Tibial nerve (tissue), 4 donors: ENCODE measurements around the gene PPP6R2. TPM values are rescaled to one million over a fixed set of nuclear protein-coding genes. Genes with fewer than 3 reads are reported as not detected.
"Not testable (repeated sequence)": the region's sequence is repeated elsewhere in the genome, so short reads cannot be mapped to it uniquely, and the experiment has no call there.

Experiments used
- DNase-seq, 2 donors: peaks; one replicate each; pipeline ENCODE4 v3.0.0-alpha.2; 2019; ENCODE audit warnings: low spot score in 2 of 2
- H3K27ac ChIP-seq, 4 donors: fragments of 200-600 bp; sonication (generic) in 3 of 4; one replicate each; pipeline ENCODE4 v1.5.1; 2017 to 2019; ENCODE audit warnings: mild to moderate bottlenecking in 1 of 4
- H3K27me3 ChIP-seq, 2 donors: fragments of 200-600 bp; sonication (generic) in 1 of 2; one replicate each; pipeline versions ENCODE4 v1.5.1 to v1.6.0; 2017 to 2019
- H3K36me3 ChIP-seq, 3 donors: fragments of 200-600 bp; sonication (generic); one replicate each; pipeline ENCODE4 v1.5.1; 2018 to 2019
- H3K4me1 ChIP-seq, 4 donors: fragments of 200-600 bp; sonication (generic) in 3 of 4; one replicate each; pipeline ENCODE4 v1.5.1; 2017 to 2019
- H3K4me3 ChIP-seq, 4 donors: fragments of 200-600 bp; sonication (generic) in 3 of 4; one replicate each; pipeline ENCODE4 v1.5.1; 2017 to 2019; ENCODE audit warnings: mild to moderate bottlenecking in 1 of 4, moderate library complexity in 1 of 4
- H3K9me3 ChIP-seq, 4 donors: fragments of 200-600 bp; sonication (generic) in 3 of 4; one replicate each; pipeline ENCODE4 v1.5.1; 2017 to 2019
- EP300 ChIP-seq, 2 donors: sonication (generic); formaldehyde crosslinking; IDR thresholded peaks; one replicate each; pipeline ENCODE4 v1.6.1; 2017; ENCODE audit warnings: antibody characterized with exemption in 2 of 2, mild to moderate bottlenecking in 1 of 2
- POLR2A ChIP-seq, 2 donors: fragments of 450-650 bp; IDR thresholded peaks; one replicate each; pipeline ENCODE4 v1.6.1; 2017; ENCODE audit warnings: antibody characterized with exemption in 2 of 2, mild to moderate bottlenecking in 2 of 2, moderate library complexity in 2 of 2
- WGBS, 2 donors: methylation state at CpG; one replicate each; pipeline ENCODE4 v1.1.5; 2018; 5-methylcytosine and 5-hydroxymethylcytosine counted together
- total RNA-seq, 4 donors: library from RNA; depleted of rRNA; stranded (reverse); fragments of >200 nt; gene quantifications; one replicate each; pipeline ENCODE4 v1.1.0, GENCODE V29; 2016
- TF ChIP-seq, protein P1 (sequence below), 5 experiments: fragments of 200-600 bp in 3 of 5; fragments of 450-650 bp in 2 of 5; sonication (generic) in 3 of 5; IDR thresholded peaks; one replicate each; pipeline ENCODE4 v1.5.1; 2016 to 2019; ENCODE audit warnings: antibody characterized with exemption in 5 of 5, mild to moderate bottlenecking in 3 of 5, moderate library complexity in 2 of 5

The PPP6R2 gene
- total RNA-seq, 4 donors from 2014 or later = 55.9 to 112 (median 76.7) TPM

DNA sequence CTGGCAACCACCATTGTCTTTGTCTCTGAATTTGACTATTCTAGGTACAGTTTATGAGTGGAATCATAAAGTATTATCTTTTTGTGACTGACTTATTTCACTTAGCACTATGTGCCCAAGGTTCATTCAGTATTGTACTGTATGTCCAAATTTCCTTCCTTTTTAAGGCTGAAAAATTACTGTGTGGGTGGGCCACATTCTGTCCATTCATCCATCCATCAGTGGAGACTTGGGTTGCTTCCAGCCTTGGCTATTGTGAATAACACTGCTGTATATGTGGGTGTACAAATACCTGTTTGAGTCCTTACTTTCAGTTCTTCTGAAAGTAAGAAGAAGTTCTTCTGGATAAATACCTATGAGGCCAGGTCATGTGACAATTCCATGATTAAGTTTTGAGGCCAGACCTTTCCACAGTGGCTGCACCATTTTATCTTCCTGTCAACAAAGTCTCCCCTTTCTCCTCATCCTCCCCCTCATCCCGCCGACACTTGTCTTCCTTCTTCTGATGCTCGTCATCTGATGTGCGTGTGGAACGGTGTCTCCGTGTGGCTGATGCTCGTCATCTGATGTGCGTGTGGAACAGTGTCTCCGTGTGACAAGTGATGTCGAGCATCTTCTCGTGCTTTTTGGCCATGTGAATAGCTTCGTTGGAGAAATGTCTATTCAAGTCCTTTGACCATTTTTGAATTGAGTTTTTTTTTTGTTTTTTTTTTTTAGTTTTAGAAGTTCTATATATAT lies 82.2 kb downstream of the PPP6R2 start:
- no peak overlapping the region for H3K4me3 ChIP-seq
- TF ChIP-seq, protein P1, sequence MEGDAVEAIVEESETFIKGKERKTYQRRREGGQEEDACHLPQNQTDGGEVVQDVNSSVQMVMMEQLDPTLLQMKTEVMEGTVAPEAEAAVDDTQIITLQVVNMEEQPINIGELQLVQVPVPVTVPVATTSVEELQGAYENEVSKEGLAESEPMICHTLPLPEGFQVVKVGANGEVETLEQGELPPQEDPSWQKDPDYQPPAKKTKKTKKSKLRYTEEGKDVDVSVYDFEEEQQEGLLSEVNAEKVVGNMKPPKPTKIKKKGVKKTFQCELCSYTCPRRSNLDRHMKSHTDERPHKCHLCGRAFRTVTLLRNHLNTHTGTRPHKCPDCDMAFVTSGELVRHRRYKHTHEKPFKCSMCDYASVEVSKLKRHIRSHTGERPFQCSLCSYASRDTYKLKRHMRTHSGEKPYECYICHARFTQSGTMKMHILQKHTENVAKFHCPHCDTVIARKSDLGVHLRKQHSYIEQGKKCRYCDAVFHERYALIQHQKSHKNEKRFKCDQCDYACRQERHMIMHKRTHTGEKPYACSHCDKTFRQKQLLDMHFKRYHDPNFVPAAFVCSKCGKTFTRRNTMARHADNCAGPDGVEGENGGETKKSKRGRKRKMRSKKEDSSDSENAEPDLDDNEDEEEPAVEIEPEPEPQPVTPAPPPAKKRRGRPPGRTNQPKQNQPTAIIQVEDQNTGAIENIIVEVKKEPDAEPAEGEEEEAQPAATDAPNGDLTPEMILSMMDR (IDR thresholded peaks at IDR 0.05) = no peak
- TF ChIP-seq EP300 (IDR thresholded peaks at IDR 0.05) = no peak
- TF ChIP-seq POLR2A (IDR thresholded peaks at IDR 0.05) = no peak
- no peak for DNase-seq
- H3K27ac ChIP-seq = no peak overlapping the region
- 87 to 90% methylated on average over 12 of the region's 12 CpGs for WGBS, 2 donors
- no peaks in the 10 kb centered on the region for H3K4me1 ChIP-seq
- H3K27me3 ChIP-seq = no peaks in the 10 kb centered on the region
- peaks cover under 1 to 96% (median 20%) of the 10 kb centered on the region in 3 donors for H3K36me3 ChIP-seq
- H3K9me3 ChIP-seq = no peaks in the 10 kb centered on the region

DNA sequence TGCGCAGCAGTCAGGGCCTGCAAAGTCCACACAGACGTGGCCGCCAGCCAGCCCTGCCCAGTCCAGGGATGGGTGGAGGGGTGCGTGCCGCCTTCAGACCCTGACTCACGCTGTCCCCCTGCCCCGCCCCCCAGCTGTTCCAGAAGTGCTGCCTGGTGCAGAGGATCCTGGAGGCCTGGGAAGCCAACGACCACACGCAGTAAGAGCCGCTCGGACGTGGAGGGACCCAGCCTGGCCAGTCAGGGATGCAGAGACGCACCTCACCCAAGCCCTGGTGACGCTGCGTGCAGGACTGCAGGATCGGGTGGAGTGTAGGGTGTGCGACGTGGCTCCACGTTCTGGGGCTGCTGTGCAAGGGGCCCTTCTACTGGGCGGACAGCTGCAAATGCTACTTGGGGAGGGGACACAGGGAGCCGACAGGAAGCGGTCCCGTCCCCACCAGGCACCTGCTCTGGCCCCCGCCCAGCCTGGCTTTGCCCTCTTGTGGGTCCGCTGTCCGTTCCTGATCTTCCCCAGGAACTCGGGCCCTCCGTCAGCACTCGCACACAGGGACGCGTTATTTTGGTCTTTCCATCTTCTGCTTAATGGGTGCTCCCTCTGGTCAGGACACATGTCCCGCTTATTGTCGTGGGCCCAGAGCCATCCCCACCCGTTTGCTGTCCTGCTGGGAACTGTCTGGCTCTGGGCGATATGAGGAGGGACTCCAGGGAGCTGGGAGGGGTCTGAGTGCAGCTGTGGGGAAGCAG lies 89.2 kb downstream of the PPP6R2 start:
- DNase-seq = no peak
- no peak for TF ChIP-seq EP300 (IDR thresholded peaks at IDR 0.05)
- TF ChIP-seq POLR2A (IDR thresholded peaks at IDR 0.05) = no peak
- TF ChIP-seq, protein P1 (IDR thresholded peaks at IDR 0.05) = no peak
- H3K36me3 ChIP-seq = peaks cover 0 to 85% (median 21%) of the 10 kb centered on the region in 3 donors

DNA sequence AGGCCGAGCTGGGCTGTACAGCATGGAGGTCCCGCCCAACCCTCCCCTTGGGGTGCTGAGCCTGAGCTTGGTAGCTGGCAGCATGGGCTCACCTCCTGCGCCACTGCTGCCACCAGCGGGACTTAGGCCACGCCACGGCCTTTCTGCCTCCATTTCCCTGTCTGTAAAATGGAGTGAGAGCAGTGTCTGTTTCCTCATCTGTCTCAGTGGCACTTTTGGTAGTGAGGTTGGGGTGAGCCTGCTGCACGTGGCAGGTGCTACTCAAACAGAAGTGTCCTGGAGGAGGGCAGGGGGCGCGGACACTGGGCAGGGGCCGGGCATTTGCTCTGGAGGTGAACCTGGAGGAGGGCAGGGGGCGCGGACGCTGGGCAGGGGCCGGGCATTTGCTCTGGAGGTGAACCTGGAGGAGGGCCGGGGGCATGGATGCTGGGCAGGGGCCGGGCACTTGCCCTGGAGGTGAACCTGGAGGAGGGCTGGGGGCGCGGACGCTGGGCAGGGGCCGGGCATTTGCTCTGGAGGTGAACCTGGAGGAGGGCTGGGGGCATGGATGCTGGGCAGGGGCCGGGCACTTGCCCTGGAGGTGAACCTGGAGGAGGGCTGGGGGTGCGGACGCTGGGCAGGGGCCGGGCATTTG lies 89.9 kb downstream of the PPP6R2 start:
- peaks cover 0 to 85% (median 25%) of the 10 kb centered on the region in 3 donors for H3K36me3 ChIP-seq
- not testable (repeated sequence) for H3K9me3 ChIP-seq, DNase-seq, H3K27me3 ChIP-seq, H3K4me1 ChIP-seq, H3K27ac ChIP-seq, H3K4me3 ChIP-seq
- WGBS, 2 donors = 87 to 97% methylated on average over 10 to 16 of the region's 24 CpGs

More for the DNA sequence above, 89.2 kb downstream of the PPP6R2 start:
- Histone ChIP-seq H3K27ac (no peak overlapping the region), H3K9me3 (no peaks in the 10 kb centered on the region), H3K27me3 (no peaks in the 10 kb centered on the region), H3K4me1 (no peaks in the 10 kb centered on the region), H3K4me3 (no peak overlapping the region)
- 92 to 96% methylated on average over 23 to 35 of the region's 35 CpGs for WGBS, 2 donors

DNA sequence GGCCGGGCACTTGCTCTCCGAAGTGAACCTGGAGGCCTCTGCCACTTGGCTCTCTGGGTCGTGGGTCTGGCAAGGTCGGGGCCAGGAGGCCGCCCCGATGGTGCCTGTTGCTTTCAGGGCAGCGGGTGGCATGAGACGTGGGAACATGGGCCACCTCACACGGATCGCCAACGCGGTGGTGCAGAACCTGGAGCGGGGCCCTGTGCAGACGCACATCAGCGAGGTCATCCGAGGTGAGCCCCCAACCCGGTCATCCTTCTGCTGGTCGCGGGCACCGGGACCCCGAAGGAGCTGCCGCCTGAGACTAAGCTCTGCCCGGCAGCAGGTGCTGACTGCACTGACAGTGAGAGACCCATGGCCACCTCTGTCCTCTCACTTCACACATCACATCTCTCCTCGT lies 91.7 kb downstream of the PPP6R2 start:
- Histone ChIP-seq H3K9me3 (no peaks in the 10 kb centered on the region), H3K27me3 (no peaks in the 10 kb centered on the region), H3K4me3 (no peak overlapping the region), H3K27ac (no peak overlapping the region), H3K4me1 (no peaks in the 10 kb centered on the region), H3K36me3 (peaks cover 2 to 86% (median 28%) of the 10 kb centered on the region in 3 donors)
- TF ChIP-seq POLR2A (IDR thresholded peaks at IDR 0.05) = no peak
- TF ChIP-seq, protein P1 (IDR thresholded peaks at IDR 0.05) = no peak
- TF ChIP-seq EP300 (IDR thresholded peaks at IDR 0.05) = no peak
- DNase-seq = no peak
- WGBS, 2 donors = 88 to 93% methylated on average over 21 to 24 of the region's 24 CpGs

DNA sequence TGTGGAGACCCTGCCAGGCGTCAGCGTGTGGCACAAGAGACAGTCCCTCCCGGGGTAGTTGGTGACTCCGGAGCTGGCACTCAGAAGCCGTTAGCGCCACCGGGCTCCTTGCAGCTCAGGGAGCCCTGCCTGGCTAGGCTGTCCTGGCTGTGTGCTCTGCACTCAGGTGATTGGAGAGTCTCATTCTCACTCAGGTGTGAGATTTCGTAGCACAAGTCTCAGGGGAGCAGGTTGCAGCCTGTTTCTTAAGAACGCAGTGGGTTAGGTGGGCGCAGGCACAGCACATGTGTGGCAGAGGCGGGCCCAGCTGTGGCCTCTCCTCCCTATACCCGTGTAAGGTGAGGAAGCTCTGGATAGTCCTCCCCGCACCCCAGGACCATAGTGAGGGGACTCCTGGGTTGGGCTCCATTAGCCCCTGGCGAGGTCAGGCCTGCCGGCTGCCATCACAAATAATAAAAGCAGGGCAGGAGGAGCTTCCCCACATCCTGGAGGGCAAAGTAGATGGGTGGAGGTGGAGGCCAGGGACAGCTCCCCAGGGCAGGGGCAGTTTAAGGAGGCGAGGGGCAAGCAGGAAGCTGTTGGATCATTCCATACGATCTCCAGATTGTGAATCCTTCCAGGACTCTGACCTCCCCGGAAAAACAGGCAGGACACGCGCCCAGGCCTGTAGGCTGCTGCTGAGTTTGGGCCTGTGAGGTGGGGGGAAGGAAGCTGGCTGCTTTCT lies 92.3 kb downstream of the PPP6R2 start:
- no peaks in the 10 kb centered on the region for H3K27me3 ChIP-seq
- WGBS, 2 donors = 84 to 87% methylated on average over 18 to 20 of the region's 20 CpGs
- peaks cover 2 to 86% (median 28%) of the 10 kb centered on the region in 3 donors for H3K36me3 ChIP-seq
- no peak overlapping the region for H3K4me3 ChIP-seq
- no peak overlapping the region for H3K27ac ChIP-seq
- TF ChIP-seq POLR2A (IDR thresholded peaks at IDR 0.05) = no peak
- TF ChIP-seq EP300 (IDR thresholded peaks at IDR 0.05) = no peak
- TF ChIP-seq, protein P1 (IDR thresholded peaks at IDR 0.05) = no peak
- H3K4me1 ChIP-seq = no peaks in the 10 kb centered on the region
- DNase-seq = no peak
- no peaks in the 10 kb centered on the region for H3K9me3 ChIP-seq
